ENCODE results near the gene POLR1E.

DNA sequence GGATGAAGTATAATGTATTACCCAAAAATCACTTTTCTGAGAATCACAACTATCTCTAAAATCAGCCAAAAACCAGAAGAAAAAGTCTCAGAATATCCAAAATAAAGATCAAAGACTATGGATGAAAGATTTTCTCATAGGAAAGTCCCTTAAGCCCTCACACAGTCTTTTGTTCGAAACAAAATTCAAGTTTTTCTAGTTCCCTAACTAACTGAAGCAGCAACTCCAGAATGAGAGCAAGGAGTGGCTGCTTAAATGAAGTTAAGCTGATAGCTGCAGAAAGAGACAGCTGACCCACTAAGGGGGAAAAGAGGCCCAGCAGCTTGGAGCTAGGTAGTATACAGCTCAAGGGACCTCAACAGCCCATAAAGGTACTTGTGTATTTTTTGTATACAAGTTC is 28.9 kb upstream of the POLR1E start:
- no peak for TF ChIP-seq POLR2A (IDR thresholded peaks at IDR 0.05; ENCODE audit: low read depth, low read length)
- TF ChIP-seq, protein P1, sequence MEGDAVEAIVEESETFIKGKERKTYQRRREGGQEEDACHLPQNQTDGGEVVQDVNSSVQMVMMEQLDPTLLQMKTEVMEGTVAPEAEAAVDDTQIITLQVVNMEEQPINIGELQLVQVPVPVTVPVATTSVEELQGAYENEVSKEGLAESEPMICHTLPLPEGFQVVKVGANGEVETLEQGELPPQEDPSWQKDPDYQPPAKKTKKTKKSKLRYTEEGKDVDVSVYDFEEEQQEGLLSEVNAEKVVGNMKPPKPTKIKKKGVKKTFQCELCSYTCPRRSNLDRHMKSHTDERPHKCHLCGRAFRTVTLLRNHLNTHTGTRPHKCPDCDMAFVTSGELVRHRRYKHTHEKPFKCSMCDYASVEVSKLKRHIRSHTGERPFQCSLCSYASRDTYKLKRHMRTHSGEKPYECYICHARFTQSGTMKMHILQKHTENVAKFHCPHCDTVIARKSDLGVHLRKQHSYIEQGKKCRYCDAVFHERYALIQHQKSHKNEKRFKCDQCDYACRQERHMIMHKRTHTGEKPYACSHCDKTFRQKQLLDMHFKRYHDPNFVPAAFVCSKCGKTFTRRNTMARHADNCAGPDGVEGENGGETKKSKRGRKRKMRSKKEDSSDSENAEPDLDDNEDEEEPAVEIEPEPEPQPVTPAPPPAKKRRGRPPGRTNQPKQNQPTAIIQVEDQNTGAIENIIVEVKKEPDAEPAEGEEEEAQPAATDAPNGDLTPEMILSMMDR (IDR thresholded peaks at IDR 0.05 in 2 of 3, conservative IDR thresholded peaks at IDR 0.05 in 1 of 3; ENCODE audit: control insufficient read depth in 2 of 3, extremely low read depth in 1 of 3, insufficient read depth in 1 of 3, low read depth in 3 of 3, low read length in 3 of 3): no peak

Measured in GM12878 (cell line).